ENCODE measurements around the gene GAS2.

DNA sequence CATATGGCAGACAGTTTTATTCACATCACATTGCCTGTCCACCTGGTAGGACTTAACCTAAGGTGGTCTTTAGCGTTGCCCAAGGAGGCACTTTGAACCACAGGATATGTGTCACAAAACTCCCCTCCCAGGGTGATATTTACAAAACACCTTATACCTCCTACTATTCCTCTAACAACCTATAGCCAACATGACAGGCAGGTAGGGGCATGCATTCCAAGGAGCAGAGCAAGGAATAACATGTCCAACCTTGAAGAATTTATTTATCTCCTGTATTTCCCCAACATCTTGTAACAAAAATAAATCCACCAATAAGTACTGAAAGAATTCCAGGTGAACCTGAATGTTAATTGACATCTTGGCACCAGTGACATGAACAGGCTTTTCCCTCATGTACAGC lies 102.7 kb downstream of the GAS2 start:
- TF ChIP-seq, protein P1, sequence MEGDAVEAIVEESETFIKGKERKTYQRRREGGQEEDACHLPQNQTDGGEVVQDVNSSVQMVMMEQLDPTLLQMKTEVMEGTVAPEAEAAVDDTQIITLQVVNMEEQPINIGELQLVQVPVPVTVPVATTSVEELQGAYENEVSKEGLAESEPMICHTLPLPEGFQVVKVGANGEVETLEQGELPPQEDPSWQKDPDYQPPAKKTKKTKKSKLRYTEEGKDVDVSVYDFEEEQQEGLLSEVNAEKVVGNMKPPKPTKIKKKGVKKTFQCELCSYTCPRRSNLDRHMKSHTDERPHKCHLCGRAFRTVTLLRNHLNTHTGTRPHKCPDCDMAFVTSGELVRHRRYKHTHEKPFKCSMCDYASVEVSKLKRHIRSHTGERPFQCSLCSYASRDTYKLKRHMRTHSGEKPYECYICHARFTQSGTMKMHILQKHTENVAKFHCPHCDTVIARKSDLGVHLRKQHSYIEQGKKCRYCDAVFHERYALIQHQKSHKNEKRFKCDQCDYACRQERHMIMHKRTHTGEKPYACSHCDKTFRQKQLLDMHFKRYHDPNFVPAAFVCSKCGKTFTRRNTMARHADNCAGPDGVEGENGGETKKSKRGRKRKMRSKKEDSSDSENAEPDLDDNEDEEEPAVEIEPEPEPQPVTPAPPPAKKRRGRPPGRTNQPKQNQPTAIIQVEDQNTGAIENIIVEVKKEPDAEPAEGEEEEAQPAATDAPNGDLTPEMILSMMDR (IDR thresholded peaks at IDR 0.05), result no peak
- TF ChIP-seq POLR2A (IDR thresholded peaks at IDR 0.05), result no peak
